NCI-H526 (cell line): Measurements from ENCODE around the gene NTNG2.
A peak's percentile ranks its signal among the peaks of the same experiment; 100 is the strongest.

Experiments used
- DNase-seq, 2 experiments: peaks; one replicate each; lab custom pipeline; 2025; lab: John Stamatoyannopoulos, UW

NTNG2 gene

DNA sequence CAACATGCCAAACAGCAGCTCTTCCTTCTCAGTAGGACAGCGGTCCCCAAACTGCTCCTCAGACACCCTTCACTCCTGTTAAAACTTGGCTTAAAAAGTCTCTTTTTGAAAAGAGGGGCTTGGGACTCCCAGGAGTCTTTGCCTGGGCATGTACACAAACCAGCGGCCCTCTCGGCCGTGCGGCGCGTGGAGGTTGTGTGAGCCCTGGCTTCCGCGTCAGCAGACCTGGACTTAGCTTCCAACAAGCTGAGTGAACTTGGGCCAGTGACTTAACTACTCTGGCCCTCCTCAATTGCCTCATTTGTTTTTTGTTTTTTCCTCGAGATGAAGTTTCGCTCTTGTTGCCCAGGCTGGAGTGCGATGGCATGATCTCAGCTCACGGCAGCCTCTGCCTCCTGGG lies 15.3 kb upstream of the NTNG2 start:
- DNase-seq = no peak

GRCh38 chr9:132147331-132147730 lies 14.5 kb upstream of the NTNG2 start:
- DNase-seq = no peak

GRCh38 chr9:132147839-132148238 lies 14.0 kb upstream of the NTNG2 start:
- no peak for DNase-seq

DNA sequence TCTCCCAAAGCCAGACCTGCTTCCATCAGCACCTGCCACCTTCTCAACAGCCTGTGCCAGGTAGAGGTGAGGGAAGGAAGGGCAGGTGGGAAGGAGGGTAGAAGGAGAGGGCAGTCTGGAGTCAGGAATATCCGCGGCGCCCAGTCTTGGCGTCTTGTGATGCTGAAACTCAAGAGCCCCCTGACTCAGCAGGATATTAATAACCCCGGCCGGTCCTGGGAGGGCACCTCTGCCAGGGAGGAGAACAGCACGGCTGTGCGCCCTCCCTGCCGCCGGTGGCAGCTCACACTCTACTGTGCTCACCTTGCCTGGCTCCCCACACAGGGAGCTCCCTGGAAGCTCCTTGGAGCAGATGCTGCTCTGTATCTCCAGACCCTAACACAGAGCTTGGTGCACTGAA lies 11.6 kb upstream of the NTNG2 start:
- DNase-seq = no peak

- no peak for DNase-seq
These were observed 10.7 kb upstream of the NTNG2 start for GRCh38 chr9:132151118-132151517.

DNA sequence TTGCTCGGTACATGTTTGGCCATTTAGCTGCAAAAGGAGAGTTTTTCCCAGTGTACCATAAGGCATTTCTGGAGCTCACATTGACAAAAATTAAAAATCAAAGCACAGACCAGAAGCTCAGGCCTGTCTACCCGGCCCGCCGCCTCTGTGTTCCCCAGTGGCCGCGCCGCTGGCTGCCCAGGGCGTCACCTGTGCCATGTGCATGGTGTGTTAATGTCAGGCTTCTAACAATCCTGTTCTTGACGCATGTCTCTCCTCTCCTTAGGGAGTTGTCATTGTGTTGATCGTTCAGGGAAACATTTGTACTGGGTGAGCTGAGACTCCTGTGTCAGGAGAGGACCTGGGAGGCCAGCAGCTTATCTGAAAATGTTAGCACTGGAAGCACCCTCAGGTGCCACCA lies 9.6 kb upstream of the NTNG2 start:
- DNase-seq = no peak

- no peak for DNase-seq
These were observed 6.8 kb upstream of the NTNG2 start for GRCh38 chr9:132154863-132155567.

DNA sequence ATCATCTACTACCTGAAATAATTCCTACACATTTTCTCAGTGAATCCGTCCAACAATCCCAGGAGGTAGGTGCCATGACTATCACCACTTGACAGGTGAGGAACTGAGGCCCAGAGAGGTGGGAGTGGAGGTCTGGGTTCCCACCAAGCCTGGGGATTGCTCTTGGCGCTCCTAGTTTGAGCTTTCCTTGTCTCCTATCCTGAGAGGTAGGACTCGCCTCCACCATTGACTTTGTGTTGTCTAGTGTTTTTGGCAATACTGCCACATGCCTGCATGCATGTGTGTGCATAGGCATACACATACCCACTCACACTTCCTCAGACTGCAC lies 6.3 kb upstream of the NTNG2 start:
- DNase-seq = no peak

- no peak for DNase-seq
These were observed 5.6 kb upstream of the NTNG2 start for GRCh38 chr9:132156262-132156661.

DNA sequence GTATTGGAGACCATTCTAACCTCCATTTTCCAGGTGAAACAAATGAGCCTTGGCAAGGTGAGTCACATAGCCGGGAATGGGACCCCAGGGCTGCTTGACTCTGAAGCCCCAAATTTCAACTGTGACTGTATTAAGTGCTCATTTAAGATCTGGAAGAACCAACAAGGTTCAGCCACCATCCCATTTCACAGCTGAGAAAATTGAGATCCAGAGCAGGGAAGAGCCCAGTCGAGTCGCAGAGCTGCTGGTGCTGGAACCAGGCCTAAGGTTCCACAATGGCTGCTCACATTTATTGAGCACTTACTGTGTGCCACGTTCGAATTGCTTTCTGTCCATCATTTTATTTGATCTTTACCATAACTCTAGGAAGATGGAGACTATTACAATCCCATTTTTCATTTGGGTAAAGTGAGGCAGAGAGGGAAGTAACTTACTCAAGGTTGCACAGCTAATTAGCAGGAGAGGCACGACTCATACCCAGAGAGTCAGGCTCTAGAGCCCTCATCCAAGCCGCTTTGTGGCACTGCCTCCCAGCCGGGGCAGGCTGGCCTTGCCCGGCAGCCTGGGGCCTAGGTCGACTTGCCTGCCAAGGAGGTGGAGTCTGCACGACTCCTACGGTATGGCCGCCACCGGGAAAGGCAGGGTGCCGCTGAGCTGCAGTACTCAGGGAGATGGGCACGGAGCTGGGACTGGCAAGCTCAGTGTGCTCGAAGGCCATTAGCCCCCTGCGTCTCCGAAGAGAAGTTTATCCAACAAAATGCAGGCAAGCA lies 4.3 kb upstream of the NTNG2 start:
- DNase-seq = no peak

GRCh38 chr9:132160802-132161742 lies 786 bp upstream of the NTNG2 start:
- DNase-seq = peak in 1 of 2 experiments; percentile 58

GRCh38 chr9:132162764-132163456 lies 1.1 kb downstream of the NTNG2 start:
- no peak for DNase-seq

DNA sequence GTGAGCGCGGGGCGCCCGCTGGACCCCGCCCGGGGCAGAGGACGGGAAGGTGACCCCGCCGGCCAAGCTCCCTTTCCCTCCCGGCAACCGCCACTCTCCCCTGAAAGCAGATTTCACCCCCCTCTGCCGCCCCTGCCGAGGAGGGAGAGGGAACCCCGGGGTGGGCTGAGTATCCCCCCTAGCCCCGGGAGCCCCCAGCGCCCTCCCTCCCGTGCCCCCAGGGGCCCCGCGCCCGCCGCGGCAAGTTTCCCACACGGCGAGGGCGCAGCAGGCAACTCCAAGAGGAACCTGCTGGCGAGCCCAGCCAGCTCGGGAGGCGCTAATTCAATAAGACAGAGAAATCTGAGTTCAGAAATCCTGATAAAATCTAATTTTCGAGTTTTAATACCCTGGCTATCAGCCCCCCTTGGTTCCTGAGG lies 1.6 kb downstream of the NTNG2 start:
- peak in 1 of 2 experiments; percentile 31 for DNase-seq

DNA sequence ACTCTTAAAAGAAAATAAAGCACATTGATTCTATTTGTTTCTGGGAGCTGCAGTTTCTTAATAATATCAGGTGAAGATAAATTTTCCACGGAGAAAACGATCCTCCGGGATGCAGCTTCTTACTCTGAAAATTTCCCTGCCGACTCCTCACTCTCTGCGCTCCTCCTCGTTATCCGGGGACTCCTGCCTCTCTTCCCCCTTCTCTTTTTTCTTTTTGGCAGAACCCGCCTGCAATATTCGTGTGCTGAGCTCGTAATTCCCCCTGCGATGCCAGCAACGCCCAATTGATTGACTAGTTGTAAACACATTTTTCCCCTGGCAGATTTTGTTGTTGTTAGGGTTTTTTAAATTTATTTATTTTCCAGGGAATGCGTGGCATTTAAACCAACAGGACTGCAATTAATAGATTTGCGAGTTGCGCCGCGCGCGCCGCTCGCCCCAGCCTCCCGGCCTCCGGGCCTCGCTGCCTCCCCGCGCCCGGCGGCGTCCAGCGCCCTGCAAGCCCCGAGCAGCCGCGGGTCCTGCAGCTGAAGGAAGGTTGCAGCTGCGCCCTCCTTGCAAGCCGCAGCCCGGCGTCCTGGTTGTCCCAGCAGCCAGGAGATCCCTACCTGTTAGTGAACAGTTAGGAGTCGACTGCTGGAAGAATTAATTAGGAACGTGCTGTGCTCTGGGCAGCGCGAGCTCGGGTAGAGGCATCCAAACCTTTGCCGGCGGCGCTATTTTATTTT lies 2.2 kb downstream of the NTNG2 start:
- DNase-seq = no peak

DNA sequence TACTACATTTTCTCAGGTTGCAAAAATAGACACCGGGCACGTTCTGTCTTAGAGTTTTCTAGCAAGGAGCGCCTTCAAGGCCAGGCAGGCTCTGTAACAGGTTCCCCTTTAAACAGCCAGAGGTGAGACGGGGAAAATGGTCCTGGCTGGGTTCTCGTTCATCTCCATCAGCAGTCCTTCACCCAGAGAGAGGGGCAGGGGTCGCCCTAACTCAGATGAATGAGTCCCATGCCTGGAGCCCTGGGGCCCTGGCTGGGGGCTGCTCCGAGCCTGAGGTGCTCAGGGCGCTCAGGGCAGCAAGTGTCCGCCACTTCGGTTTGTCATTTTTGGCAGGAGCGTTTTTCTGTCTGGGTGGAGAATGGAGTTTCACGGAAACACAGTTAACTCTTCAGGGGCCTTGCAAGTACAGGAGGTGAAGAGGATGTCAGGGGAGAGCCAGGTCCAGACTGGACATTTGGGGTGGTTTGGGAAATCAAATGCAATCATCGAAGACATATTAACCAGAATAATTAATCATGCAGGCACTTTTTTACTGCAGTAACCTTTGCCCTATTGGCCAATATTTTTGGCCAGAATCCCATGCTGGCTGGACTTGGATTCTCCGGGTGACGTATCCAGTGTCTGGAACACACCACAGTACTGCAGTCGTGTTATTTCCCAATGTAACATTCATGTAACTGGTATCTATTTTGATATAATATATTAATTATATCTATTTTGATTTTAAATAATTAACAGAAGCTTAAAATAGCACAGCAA lies 2.9 kb downstream of the NTNG2 start:
- no peak for DNase-seq

DNA sequence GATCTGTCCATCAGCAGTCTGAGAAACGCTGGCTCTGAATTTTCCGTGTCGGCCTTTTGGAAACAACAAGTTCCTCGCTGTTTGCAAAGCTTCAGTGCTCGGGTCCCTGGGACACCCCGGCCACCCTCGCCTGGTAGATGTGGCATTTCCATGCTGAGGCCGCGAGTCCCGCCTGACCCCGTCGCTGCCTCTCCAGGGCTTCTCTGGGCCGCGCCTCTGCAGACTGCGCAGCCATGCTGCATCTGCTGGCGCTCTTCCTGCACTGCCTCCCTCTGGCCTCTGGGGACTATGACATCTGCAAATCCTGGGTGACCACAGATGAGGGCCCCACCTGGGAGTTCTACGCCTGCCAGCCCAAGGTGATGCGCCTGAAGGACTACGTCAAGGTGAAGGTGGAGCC lies 4.7 kb downstream of the NTNG2 start:
- DNase-seq = no peak

- no peak for DNase-seq
These were observed 5.3 kb downstream of the NTNG2 start for GRCh38 chr9:132167192-132167591.

DNA sequence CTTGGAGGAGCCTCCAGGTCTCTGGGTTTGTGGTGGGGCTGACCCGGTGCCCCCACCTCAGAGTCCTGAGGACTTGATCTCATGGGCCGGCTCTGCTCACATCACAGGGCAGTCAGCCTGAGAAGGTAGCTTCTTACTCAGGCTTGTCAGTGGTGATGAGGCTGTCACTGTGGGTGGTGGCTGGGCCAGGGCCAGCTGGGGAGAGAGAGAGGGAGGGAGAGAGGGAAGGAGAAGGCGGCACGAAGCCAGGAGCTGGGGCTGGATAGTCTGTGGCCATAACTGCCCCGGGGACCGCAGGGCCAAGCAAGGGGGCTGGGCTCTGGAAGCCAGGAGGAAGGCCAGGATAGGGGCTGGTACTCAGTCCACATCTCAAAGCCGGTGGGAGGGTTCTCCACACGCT lies 6.5 kb downstream of the NTNG2 start:
- DNase-seq = no peak

- DNase-seq = no peak
These were observed 7.0 kb downstream of the NTNG2 start for GRCh38 chr9:132168851-132169250.

DNA sequence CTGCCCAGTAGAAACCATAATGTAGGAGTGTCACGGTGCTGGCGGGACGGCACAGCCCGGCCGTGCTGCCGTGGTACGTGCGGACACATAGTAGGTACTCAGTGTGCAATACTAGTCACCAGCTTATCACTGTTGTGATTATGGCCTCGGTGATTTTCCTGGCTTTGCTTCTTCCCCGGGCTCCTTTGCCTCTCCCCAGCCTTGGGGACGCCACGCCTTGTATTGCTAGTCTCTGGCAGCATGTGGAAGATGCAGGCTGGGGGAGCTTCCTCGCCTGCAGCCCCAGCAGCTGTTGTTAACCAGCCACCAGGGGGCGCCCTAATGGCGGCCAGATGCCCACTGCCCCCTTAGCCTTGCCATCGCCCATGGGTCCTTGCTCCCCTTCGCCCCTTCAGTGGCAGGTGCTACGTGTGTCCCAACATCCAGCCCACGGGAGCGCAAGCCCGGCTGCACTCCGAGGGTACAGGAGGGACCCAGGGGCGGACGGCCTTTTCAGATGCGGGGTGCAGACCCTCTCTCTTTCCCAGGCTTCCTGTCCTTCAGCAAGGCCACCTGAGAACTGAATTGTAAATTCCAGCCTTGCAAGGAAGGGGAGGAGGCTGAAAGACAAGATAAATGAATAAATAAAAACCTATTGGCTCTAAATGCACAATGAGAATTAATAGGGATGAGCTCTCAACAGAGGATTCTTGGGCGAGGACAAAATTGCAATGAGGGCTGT lies 8.0 kb downstream of the NTNG2 start:
- DNase-seq = peak in 1 of 2 experiments; percentile 73
